Activated CD8-positive, alpha-beta T cell treated with anti-CD3 and anti-CD28 coated beads for 36 hours (primary cell): ENCODE data around the gene LRRC63. TPM values are rescaled to one million over a fixed set of nuclear protein-coding genes. Genes with fewer than 3 reads are reported as not detected.

Experiments used
- ATAC-seq: fragments of 200-7000 bp; cut with Tn5 transposase; one replicate; pipeline ENCODE4 v1.10.0; 2021; ENCODE audit warnings: mild to moderate bottlenecking, moderate library complexity
- CTCF ChIA-PET: fragments of 350-600 bp; sonication (Branson Sonifier 250); formaldehyde crosslinking; loops from one replicate; lab custom pipeline; 2021; ENCODE audit warnings: antibody characterized with exemption; lab: Charles Lee
- POLR2A ChIA-PET: fragments of 350-600 bp; sonication (Branson Sonifier 250); formaldehyde crosslinking; loops from one replicate; lab custom pipeline; 2021; ENCODE audit warnings: antibody characterized with exemption; lab: Charles Lee
- DNase-seq: peaks from one replicate; pipeline ENCODE4 v3.0.0-alpha.2; 2020
- H3K27ac Mint-ChIP-seq: one replicate; pipeline ENCODE4 v1.8.0; 2021; ENCODE audit warnings: mild to moderate bottlenecking, mixed read lengths
- H3K27me3 Mint-ChIP-seq: one replicate; pipeline ENCODE4 v1.8.0; 2021; ENCODE audit warnings: mixed read lengths
- H3K36me3 Mint-ChIP-seq: one replicate; pipeline ENCODE4 v1.8.0; 2021; ENCODE audit warnings: low read depth, mixed read lengths
- H3K4me1 Mint-ChIP-seq: one replicate; pipeline ENCODE4 v1.8.0; 2021; ENCODE audit warnings: low read depth, mixed read lengths
- H3K4me3 Mint-ChIP-seq: one replicate; pipeline ENCODE4 v1.8.0; 2021; ENCODE audit warnings: mild to moderate bottlenecking, moderate library complexity, mixed read lengths
- H3K9me3 Mint-ChIP-seq: one replicate; pipeline ENCODE4 v1.8.0; 2021; ENCODE audit warnings: mixed read lengths
- CTCF ChIP-seq: fragments of 200-600 bp; IDR thresholded peaks from one replicate; pipeline ENCODE4 v1.8.0; 2022; ENCODE audit warnings: antibody characterized with exemption, mild to moderate bottlenecking
- intact Hi-C: fragments of 100-400 bp; cut with micrococcal nuclease; formaldehyde crosslinking; loops from one replicate; pipeline ENCODE4 v1.10.0; 2022
- total RNA-seq, 2 experiments: library from RNA; stranded (reverse); gene quantifications; one replicate each; pipeline ENCODE4 v1.2.3, GENCODE V29; 2021

The LRRC63 gene
- total RNA-seq, 2 experiments from 2014 or later: 0.47 to 0.59 TPM

- intact Hi-C loops: no loop called here
These were observed 39.2 kb upstream of the LRRC63 start for GRCh38 chr13:46172531-46172991.

GRCh38 chr13:46173656-46174055 is 38.1 kb upstream of the LRRC63 start:
- Mint-ChIP-seq H3K9me3 (peaks cover 2% of the 10 kb centered on the region), H3K4me3 (peak overlapping the region; percentile 75), H3K27me3 (no peaks in the 10 kb centered on the region), H3K4me1 (peaks cover 88% of the 10 kb centered on the region), H3K36me3 (peaks cover 91% of the 10 kb centered on the region), H3K27ac (peak overlapping the region; percentile 90)
- DNase-seq (peak; percentile 62), ATAC-seq (peak; percentile 40)
- no peak for TF ChIP-seq CTCF
- CTCF ChIA-PET: interaction anchor here (0.8 to 3.7 kb wide), 6 partner anchors 9 to 118 kb away, joined by 3 to 28 read pairs (median 5); partner anchors contain the start of gene LCP1
- POLR2A ChIA-PET: interaction anchor here (1.2 to 7.4 kb wide), 7 partner anchors 6 to 124 kb away, joined by 3 to 137 read pairs (median 4); partner anchors contain the start of gene LCP1
- intact Hi-C loops: no loop called here

More at GRCh38 chr13:46172531-46172991, 39.2 kb upstream of the LRRC63 start:
- DNase-seq (peak; percentile 77), ATAC-seq (peak; percentile 45)
- H3K36me3 Mint-ChIP-seq: peaks cover 90% of the 10 kb centered on the region
- ChIA-PET POLR2A (interaction anchor here (0.7 to 7.4 kb wide), 7 partner anchors 7 to 123 kb away, joined by 3 to 137 read pairs (median 3); partner anchors contain the start of genes LCP1 and LRRC63), CTCF (interaction anchor here (0.6 to 3.6 kb wide), 6 partner anchors 10 to 149 kb away, joined by 3 to 27 read pairs (median 6); partner anchors contain the start of gene LCP1)
- H3K4me3 Mint-ChIP-seq: peak overlapping the region; percentile 75
- H3K9me3 Mint-ChIP-seq: peaks cover 2% of the 10 kb centered on the region
- peak overlapping the region; percentile 90 for H3K27ac Mint-ChIP-seq
- H3K27me3 Mint-ChIP-seq: no peaks in the 10 kb centered on the region
- peaks cover 92% of the 10 kb centered on the region for H3K4me1 Mint-ChIP-seq
- TF ChIP-seq CTCF: no peak

- Mint-ChIP-seq H3K4me1 (peaks cover 60% of the 10 kb centered on the region), H3K27me3 (peaks cover 3% of the 10 kb centered on the region), H3K4me3 (peak overlapping the region; percentile 99), H3K27ac (peak overlapping the region; percentile 99), H3K36me3 (peaks cover 89% of the 10 kb centered on the region), H3K9me3 (no peaks in the 10 kb centered on the region)
- POLR2A ChIA-PET: interaction anchor here (1.0 to 8.7 kb wide), 4 partner anchors 7 to 34 kb away, joined by 4 to 137 read pairs (median 6); no protein-coding TSS in a partner anchor
- ATAC-seq: no peak
- CTCF ChIA-PET: interaction anchor here (0.8 to 3.7 kb wide), 5 partner anchors 9 to 17 kb away, joined by 3 to 28 read pairs (median 5); no protein-coding TSS in a partner anchor
- no peak for DNase-seq
- intact Hi-C loops: loop anchor here (5.0 kb wide), 1 partner anchor 36 kb away; the partner anchor contains the start of gene LRRC63
- TF ChIP-seq CTCF: no peak
These were observed 35.0 kb upstream of the LRRC63 start for GRCh38 chr13:46176756-46177155.

- intact Hi-C loops: loop anchor here (5.0 kb wide), 1 partner anchor 34 kb away; the partner anchor contains the start of gene LRRC63
- H3K27ac Mint-ChIP-seq: peak overlapping the region; percentile 99
- no peaks in the 10 kb centered on the region for H3K9me3 Mint-ChIP-seq
- no peak for TF ChIP-seq CTCF
- ATAC-seq (no peak), DNase-seq (no peak)
- ChIA-PET CTCF (interaction anchor here (1.3 to 3.6 kb wide), 4 partner anchors 7 to 18 kb away, joined by 3 to 20 read pairs (median 5); no protein-coding TSS in a partner anchor), POLR2A (interaction anchor here (1.2 to 8.7 kb wide), 5 partner anchors 8 to 32 kb away, joined by 3 to 137 read pairs (median 4); no protein-coding TSS in a partner anchor)
- peak overlapping the region; percentile 99 for H3K4me3 Mint-ChIP-seq
- H3K27me3 Mint-ChIP-seq: peaks cover 3% of the 10 kb centered on the region
- peaks cover 56% of the 10 kb centered on the region for H3K4me1 Mint-ChIP-seq
- peaks cover 76% of the 10 kb centered on the region for H3K36me3 Mint-ChIP-seq
These were observed 33.6 kb upstream of the LRRC63 start for GRCh38 chr13:46178143-46178542.
